Psoas muscle (tissue), 8 donors: Measurements from ENCODE around the gene NEK6. TPM values are rescaled to one million over a fixed set of nuclear protein-coding genes. Genes with fewer than 3 reads are reported as not detected.

ENCODE experiments used
- ATAC-seq, 4 donors: fragments of 200-7000 bp; cut with Tn5 transposase; one replicate each; pipeline ENCODE4 v1.9.1; 2020; ENCODE audit warnings: moderate library complexity in 3 of 4, mild to moderate bottlenecking in 2 of 4
- DNase-seq, 2 donors: peaks; one replicate each; pipeline ENCODE4 v3.0.0-alpha.2; 2020
- H3K27ac ChIP-seq: fragments of 200-600 bp; one replicate; pipeline ENCODE4 v1.8.0; 2022
- H3K27me3 ChIP-seq, 3 donors: fragments of 200-600 bp in 1 of 3; one replicate each; pipeline versions ENCODE4 v1.6.1 to v1.8.0; 2013 to 2022; ENCODE audit warnings: low read length in 2 of 3, mild to moderate bottlenecking in 2 of 3, moderate library complexity in 1 of 3; ENCODE audit not compliant: insufficient read depth in 3 of 3
- H3K36me3 ChIP-seq, 2 donors: fragments of 200-600 bp in 1 of 2; one replicate each; pipeline versions ENCODE4 v1.6.1 to v1.8.0; 2013 to 2022; ENCODE audit warnings: low read depth in 1 of 2, mild to moderate bottlenecking in 1 of 2, moderate library complexity in 1 of 2; ENCODE audit not compliant: insufficient read depth in 1 of 2
- H3K4me1 ChIP-seq: fragments of 200-600 bp; one replicate; pipeline ENCODE4 v1.8.0; 2022
- H3K4me3 ChIP-seq: fragments of 200-600 bp; one replicate; pipeline ENCODE4 v1.8.0; 2022; ENCODE audit warnings: mild to moderate bottlenecking
- H3K9me3 ChIP-seq: fragments of 200-600 bp; one replicate; pipeline ENCODE4 v1.8.0; 2022
- WGBS, 3 donors: extraction: QIAGEN DNeasy Blood & Tissue Kit; methylation state at CpG; one replicate each; pipeline versions ENCODE4 v1.1.6 to v1.1.7; 2013; 5-methylcytosine and 5-hydroxymethylcytosine counted together
- intact Hi-C, 2 donors: fragments of 100-400 bp; cut with DNase I; formaldehyde crosslinking; loops; one replicate each; pipeline versions ENCODE4 v1.11.0 to v1.14.2; 2022
- polyA plus RNA-seq, 3 donors: library from polyadenylated mRNA; stranded (reverse); fragments of 200-250 nt; gene quantifications; one replicate each; pipeline ENCODE4 v1.2.3, GENCODE V29; 2013
- total RNA-seq, 4 donors: library from RNA; stranded (reverse); fragmentation: NEBNext Ultra II Directional in 2 of 4; extraction: Animal tissue kit (Norgen Biotek cat#: 25700) in 2 of 4; gene quantifications; one replicate each; pipeline versions ENCODE4 v1.2.1 to v1.2.4, GENCODE V29; 2021 to 2023
- TF ChIP-seq, protein P1 (sequence below): fragments of 200-600 bp; IDR thresholded peaks from one replicate; pipeline ENCODE4 v1.8.0; 2022; ENCODE audit warnings: antibody characterized with exemption
- donor health status: healthy with polysubstance abuse.
- donor health status: DM: no; HTN: no; CAD: no; lungs with moderate emphysema.
- donor health status: Bipolar disorder and iron deficiency.
- donor health status: healthy.
- donor health status: DM: yes; HTN: yes; CAD: no.
- donor health status: DM: no; HTN: no; CAD: no.
- donor health status: DM: no; HTN: no; CAD: no.
- donor health status: DM: yes; HTN: yes; CAD: no.

The NEK6 gene
- total and polyA plus RNA-seq, 7 donors: 2.0 to 16.0 (median 5.3) TPM

DNA sequence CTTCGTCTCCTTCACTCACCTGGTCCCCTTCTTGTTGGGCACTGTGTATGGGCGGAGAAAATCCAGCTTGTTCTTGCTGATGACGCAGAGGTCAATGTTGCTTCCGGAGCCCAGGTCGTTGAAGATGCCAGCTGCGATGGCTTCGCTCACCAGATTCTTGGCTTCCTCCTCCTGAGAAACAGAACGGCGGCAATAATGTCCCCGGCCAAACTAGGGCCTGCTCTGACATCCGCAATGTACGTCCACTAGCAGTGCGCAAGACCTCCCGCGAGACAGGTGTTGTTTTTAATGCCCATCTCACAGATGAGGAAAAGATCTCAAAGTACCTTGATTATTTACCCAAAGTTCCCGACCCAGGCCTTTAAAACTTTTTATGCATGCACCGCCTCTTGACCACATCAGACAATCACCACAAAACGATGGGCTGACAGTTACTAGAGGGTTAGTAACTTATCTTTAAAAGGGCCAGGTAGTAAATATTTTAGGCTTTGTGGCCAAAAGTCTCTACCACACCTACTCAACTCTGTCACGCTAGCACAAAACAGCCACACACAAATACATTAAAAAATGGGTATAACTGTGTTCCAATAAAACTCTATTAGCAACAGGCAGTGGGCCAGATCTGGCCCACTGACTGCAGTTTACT lies 99.1 kb downstream of the NEK6 start:
- H3K4me1 ChIP-seq: peaks cover 7% of the 10 kb centered on the region
- no peak overlapping the region for H3K27ac ChIP-seq
- intact Hi-C loops: no loop called here
- DNase-seq (no peak), ATAC-seq (no peak)
- H3K27me3 ChIP-seq: no peaks in the 10 kb centered on the region
- no peaks in the 10 kb centered on the region for H3K9me3 ChIP-seq
- H3K4me3 ChIP-seq: no peak overlapping the region
- 82 to 88% (median 83%) methylated on average over 19 of the region's 19 CpGs for WGBS, 3 donors
- H3K36me3 ChIP-seq: peaks cover 7 to 46% of the 10 kb centered on the region in 2 donors
- TF ChIP-seq, protein P1, sequence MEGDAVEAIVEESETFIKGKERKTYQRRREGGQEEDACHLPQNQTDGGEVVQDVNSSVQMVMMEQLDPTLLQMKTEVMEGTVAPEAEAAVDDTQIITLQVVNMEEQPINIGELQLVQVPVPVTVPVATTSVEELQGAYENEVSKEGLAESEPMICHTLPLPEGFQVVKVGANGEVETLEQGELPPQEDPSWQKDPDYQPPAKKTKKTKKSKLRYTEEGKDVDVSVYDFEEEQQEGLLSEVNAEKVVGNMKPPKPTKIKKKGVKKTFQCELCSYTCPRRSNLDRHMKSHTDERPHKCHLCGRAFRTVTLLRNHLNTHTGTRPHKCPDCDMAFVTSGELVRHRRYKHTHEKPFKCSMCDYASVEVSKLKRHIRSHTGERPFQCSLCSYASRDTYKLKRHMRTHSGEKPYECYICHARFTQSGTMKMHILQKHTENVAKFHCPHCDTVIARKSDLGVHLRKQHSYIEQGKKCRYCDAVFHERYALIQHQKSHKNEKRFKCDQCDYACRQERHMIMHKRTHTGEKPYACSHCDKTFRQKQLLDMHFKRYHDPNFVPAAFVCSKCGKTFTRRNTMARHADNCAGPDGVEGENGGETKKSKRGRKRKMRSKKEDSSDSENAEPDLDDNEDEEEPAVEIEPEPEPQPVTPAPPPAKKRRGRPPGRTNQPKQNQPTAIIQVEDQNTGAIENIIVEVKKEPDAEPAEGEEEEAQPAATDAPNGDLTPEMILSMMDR: no peak

DNA sequence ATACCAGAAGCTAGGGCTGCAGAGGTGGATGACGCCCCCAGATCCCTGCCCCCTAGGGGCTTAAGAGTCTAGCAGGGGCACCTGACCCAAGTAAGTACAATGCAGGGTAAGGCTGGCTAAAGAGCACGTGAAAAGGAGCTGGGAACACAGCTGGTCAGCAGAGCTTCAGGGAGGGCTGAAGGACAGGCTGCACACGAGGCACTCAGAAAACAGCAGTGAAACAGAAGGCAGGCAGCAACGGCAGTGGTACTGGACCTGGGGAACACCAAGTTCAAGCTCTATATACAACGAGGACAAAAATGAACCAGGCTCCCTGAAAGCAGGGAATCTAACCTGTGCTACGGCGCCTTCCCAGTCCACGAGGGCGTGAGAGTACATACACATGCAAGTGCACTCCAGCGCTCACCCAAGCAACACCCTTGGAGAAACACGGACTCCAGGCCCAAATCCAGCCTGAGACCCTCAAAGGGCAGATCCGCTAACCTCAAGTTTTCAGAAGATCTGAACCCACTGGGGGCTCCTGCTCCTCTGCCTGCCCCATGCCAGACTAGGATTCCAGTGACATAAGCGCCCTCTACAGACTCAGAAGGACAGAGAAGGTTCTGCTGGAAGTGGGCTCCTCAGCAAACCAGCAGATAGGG lies 100.1 kb downstream of the NEK6 start:
- Histone ChIP-seq H3K4me3 (no peak overlapping the region), H3K9me3 (no peaks in the 10 kb centered on the region), H3K4me1 (peaks cover 12% of the 10 kb centered on the region), H3K27me3 (no peaks in the 10 kb centered on the region), H3K27ac (no peak overlapping the region), H3K36me3 (peaks cover 7 to 36% of the 10 kb centered on the region in 2 donors)
- DNase-seq (no peak), ATAC-seq (peak in 2 of 4 donors; percentile 22 to 23)
- intact Hi-C loops: no loop called here
- 78 to 83% (median 82%) methylated on average over 13 of the region's 13 CpGs for WGBS, 3 donors
- TF ChIP-seq, protein P1: no peak

DNA sequence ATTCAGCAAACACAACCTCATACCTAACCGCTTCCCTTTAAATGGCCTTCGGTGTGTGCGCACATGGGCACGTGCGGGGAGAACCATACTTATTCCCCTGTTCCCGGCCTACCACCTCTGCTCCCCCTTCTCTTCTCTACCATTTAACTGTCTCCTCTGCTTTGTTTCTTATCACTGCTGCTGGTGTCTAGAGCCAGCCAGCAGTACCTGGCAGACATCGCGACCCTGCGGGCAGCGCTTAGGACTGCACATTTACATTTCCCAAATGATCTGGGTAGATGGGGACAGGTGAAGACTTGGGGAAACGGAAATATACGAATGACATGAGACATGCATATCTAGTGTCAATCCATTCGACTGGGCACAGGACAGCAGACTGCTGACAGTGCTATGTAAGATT lies 100.9 kb downstream of the NEK6 start:
- peaks cover 12% of the 10 kb centered on the region for H3K4me1 ChIP-seq
- H3K36me3 ChIP-seq: peaks cover 7 to 28% of the 10 kb centered on the region in 2 donors
- no peaks in the 10 kb centered on the region for H3K9me3 ChIP-seq
- H3K4me3 ChIP-seq: no peak overlapping the region
- peak in 2 of 4 donors; percentile 11 to 21 for ATAC-seq
- H3K27me3 ChIP-seq: no peaks in the 10 kb centered on the region
- TF ChIP-seq, protein P1: no peak
- WGBS, 3 donors: 82 to 93% (median 86%) methylated on average over 13 of the region's 13 CpGs
- DNase-seq: no peak
- no peak overlapping the region for H3K27ac ChIP-seq
- intact Hi-C loops: no loop called here

DNA sequence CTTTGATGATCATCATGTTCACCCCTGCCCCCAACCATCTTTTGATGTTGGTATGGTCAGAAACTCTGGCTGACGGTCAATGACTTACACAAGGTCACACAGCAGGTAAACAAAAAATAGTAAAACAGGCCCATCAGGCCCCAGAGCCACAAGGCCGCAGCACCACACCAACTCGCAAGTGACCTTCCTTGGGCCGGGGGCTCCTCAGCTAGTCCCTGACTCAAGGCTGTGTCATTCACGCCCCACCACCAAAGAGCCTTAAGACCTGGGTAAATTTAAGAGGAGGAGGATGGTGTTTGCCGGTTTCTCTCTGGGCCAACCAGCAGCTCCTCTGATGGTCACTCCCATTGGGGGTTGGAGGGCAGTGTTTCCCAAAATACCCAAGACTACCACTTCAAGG lies 101.7 kb downstream of the NEK6 start:
- H3K4me3 ChIP-seq: no peak overlapping the region
- H3K9me3 ChIP-seq: no peaks in the 10 kb centered on the region
- intact Hi-C loops: no loop called here
- H3K4me1 ChIP-seq: peaks cover 17% of the 10 kb centered on the region
- peaks cover 3 to 20% of the 10 kb centered on the region in 2 donors for H3K36me3 ChIP-seq
- DNase-seq (no peak), ATAC-seq (no peak)
- WGBS, 3 donors: 97 to 98% (median 97%) methylated on average over 6 of the region's 6 CpGs
- H3K27me3 ChIP-seq: no peaks in the 10 kb centered on the region
- no peak overlapping the region for H3K27ac ChIP-seq
- TF ChIP-seq, protein P1: no peak
